ENCODE data around the gene OR7A17. TPM values are rescaled to one million over a fixed set of nuclear protein-coding genes. Genes with fewer than 3 reads are reported as not detected.

OR7A17 gene
- total RNA-seq, 2 experiments from 2014 or later = not detected

GRCh38 chr19:14837391-14837790 is 48.5 kb downstream of the OR7A17 start:
- Histone ChIP-seq H3K9me2 (ENCODE audit: insufficient read depth, low read length) (no peaks in the 10 kb centered on the region), H3K4me3 (ENCODE audit: low read depth, low read length, poor library complexity, severe bottlenecking) (no peak overlapping the region), H3K79me2 (ENCODE audit: insufficient read depth, low read depth, low read length) (no peaks in the 10 kb centered on the region), H2AFZ (ENCODE audit: low read length) (no peak overlapping the region), H3K4me1 (ENCODE audit: insufficient read depth, low read length, poor library complexity, severe bottlenecking) (no peaks in the 10 kb centered on the region), H3K9me3 (ENCODE audit: low read length) (no peaks in the 10 kb centered on the region), H3K27ac (ENCODE audit: low read depth, low read length, poor library complexity, severe bottlenecking) (no peak overlapping the region), H3K36me3 (ENCODE audit: insufficient read depth, low read length) (no peaks in the 10 kb centered on the region), H3K4me2 (ENCODE audit: low read length) (no peak overlapping the region), H4K20me1 (ENCODE audit: insufficient read depth, low read length) (no peaks in the 10 kb centered on the region)
- no TSS peak for BruUV-seq (replicated peaks)
- intact Hi-C loops (cut with micrococcal nuclease; ENCODE audit: unreplicated experiment) = no loop called here
- TF ChIP-seq, protein P1, sequence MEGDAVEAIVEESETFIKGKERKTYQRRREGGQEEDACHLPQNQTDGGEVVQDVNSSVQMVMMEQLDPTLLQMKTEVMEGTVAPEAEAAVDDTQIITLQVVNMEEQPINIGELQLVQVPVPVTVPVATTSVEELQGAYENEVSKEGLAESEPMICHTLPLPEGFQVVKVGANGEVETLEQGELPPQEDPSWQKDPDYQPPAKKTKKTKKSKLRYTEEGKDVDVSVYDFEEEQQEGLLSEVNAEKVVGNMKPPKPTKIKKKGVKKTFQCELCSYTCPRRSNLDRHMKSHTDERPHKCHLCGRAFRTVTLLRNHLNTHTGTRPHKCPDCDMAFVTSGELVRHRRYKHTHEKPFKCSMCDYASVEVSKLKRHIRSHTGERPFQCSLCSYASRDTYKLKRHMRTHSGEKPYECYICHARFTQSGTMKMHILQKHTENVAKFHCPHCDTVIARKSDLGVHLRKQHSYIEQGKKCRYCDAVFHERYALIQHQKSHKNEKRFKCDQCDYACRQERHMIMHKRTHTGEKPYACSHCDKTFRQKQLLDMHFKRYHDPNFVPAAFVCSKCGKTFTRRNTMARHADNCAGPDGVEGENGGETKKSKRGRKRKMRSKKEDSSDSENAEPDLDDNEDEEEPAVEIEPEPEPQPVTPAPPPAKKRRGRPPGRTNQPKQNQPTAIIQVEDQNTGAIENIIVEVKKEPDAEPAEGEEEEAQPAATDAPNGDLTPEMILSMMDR (conservative IDR thresholded peaks at IDR 0.05; ENCODE audit: low read length) = no peak
- no peak for TF ChIP-seq EZH2phosphoT487 (IDR thresholded peaks at IDR 0.05; ENCODE audit: borderline replicate concordance, low read depth, low read length)
- CTCF ChIA-PET (ENCODE audit: unreplicated experiment) = interaction anchor here (0.6 kb wide), 1 partner anchor 1430 kb away, joined by 3 read pairs; no protein-coding TSS in a partner anchor
- no peak for DNase-seq (ENCODE audit: low spot score)
- POLR2A ChIA-PET = no interaction called here

- BruUV-seq (replicated peaks) = no TSS peak
- no peaks in the 10 kb centered on the region for H3K4me1 ChIP-seq (ENCODE audit: insufficient read depth, low read length, poor library complexity, severe bottlenecking)
- no peaks in the 10 kb centered on the region for H4K20me1 ChIP-seq (ENCODE audit: insufficient read depth, low read length)
- H3K9me2 ChIP-seq (ENCODE audit: insufficient read depth, low read length) = no peaks in the 10 kb centered on the region
- TF ChIP-seq, protein P1 (conservative IDR thresholded peaks at IDR 0.05; ENCODE audit: low read length) = no peak
- TF ChIP-seq EZH2phosphoT487 (IDR thresholded peaks at IDR 0.05; ENCODE audit: borderline replicate concordance, low read depth, low read length) = no peak
- no peak within 1 kb of the TSS for H2AFZ ChIP-seq (ENCODE audit: low read length)
- CTCF ChIA-PET (ENCODE audit: unreplicated experiment) = no interaction called here
- no peak within 1 kb of the TSS for H3K27ac ChIP-seq (ENCODE audit: low read depth, low read length, poor library complexity, severe bottlenecking)
- POLR2A ChIA-PET = no interaction called here
- intact Hi-C loops (cut with micrococcal nuclease; ENCODE audit: unreplicated experiment) = no loop called here
- no peaks in the 10 kb centered on the region for H3K79me2 ChIP-seq (ENCODE audit: insufficient read depth, low read depth, low read length)
- no peaks in the 10 kb centered on the region for H3K36me3 ChIP-seq (ENCODE audit: insufficient read depth, low read length)
- H3K4me2 ChIP-seq (ENCODE audit: low read length) = no peak within 1 kb of the TSS
- H3K4me3 ChIP-seq (ENCODE audit: low read depth, low read length, poor library complexity, severe bottlenecking) = no peak within 1 kb of the TSS
- DNase-seq (ENCODE audit: low spot score) = no peak
- no peaks in the 10 kb centered on the region for H3K9me3 ChIP-seq (ENCODE audit: low read length)
Observed at GRCh38 chr19:14835011-14835410, 50.9 kb downstream of the OR7A17 start, which contains the start of the genes OR7A5 and OR7C1. Gene OR7A5 (minus strand): TSS chr19:14835185. CDS start chr19:14828241, 6,944 bp downstream. Gene OR7C1 (minus strand): TSS chr19:14835185. CDS start chr19:14800136, 35,049 bp downstream.

DNA sequence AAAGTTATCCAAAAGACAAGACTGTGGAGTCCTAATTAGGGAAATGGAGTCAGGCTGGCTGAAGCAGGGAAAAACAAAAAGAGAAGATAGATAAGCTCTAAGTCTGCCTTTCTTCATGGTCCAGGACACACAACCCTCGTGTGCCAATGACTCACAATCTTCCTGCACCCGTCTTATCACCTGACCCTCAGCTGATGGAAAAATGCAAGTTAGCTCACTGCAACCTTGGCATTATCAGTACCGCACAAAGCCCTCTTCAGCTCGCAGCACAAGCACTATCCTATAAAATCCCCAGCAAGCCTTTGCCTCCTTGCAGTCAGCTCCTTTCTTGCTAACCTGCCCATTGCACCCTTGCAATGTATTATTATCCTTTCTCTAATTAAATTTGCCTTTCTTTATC is 55.2 kb downstream of the OR7A17 start:
- ChIA-PET POLR2A (interaction anchor here (0.6 kb wide), 2 partner anchors 44 to 89 kb away, joined by 3 to 6 read pairs; no protein-coding TSS in a partner anchor), CTCF (ENCODE audit: unreplicated experiment) (no interaction called here)
- H3K36me3 ChIP-seq (ENCODE audit: insufficient read depth, low read length) = no peaks in the 10 kb centered on the region
- no TSS peak for BruUV-seq (replicated peaks)
- no peak for DNase-seq (ENCODE audit: low spot score)
- no peak overlapping the region for H3K4me2 ChIP-seq (ENCODE audit: low read length)
- H3K4me3 ChIP-seq (ENCODE audit: low read depth, low read length, poor library complexity, severe bottlenecking) = no peak overlapping the region
- no peaks in the 10 kb centered on the region for H3K9me3 ChIP-seq (ENCODE audit: low read length)
- H2AFZ ChIP-seq (ENCODE audit: low read length) = no peak overlapping the region
- intact Hi-C loops (cut with micrococcal nuclease; ENCODE audit: unreplicated experiment) = no loop called here
- no peaks in the 10 kb centered on the region for H4K20me1 ChIP-seq (ENCODE audit: insufficient read depth, low read length)
- H3K4me1 ChIP-seq (ENCODE audit: insufficient read depth, low read length, poor library complexity, severe bottlenecking) = no peaks in the 10 kb centered on the region
- TF ChIP-seq, protein P1 (conservative IDR thresholded peaks at IDR 0.05; ENCODE audit: low read length) = no peak
- H3K9me2 ChIP-seq (ENCODE audit: insufficient read depth, low read length) = no peaks in the 10 kb centered on the region
- H3K27ac ChIP-seq (ENCODE audit: low read depth, low read length, poor library complexity, severe bottlenecking) = no peak overlapping the region
- H3K79me2 ChIP-seq (ENCODE audit: insufficient read depth, low read depth, low read length) = no peaks in the 10 kb centered on the region

Small RNA genes lying within 50 kb of the gene (small RNA-seq; reads per million reads assigned to genes)
- not detected for gene OR7A18P

Other genes with a start within 250 kb of the OR7A17 start
- not detected in 2 replicates for gene ADGRE3, start 211.3 kb downstream of the OR7A17 start, total RNA-seq (2014; rRNA removed; shearing (Covaris generic))
- gene ADGRE3, start 211.3 kb downstream of the OR7A17 start, total RNA-seq (2022) = not detected in 2 replicates
- 26.1 and 27.3 TPM in 2 replicates for gene ZNF333, start 196.1 kb downstream of the OR7A17 start, total RNA-seq (2014; rRNA removed; shearing (Covaris generic))
- 25.0 and 30.8 TPM in 2 replicates for gene ZNF333, start 196.1 kb downstream of the OR7A17 start, total RNA-seq (2022)
- gene ADGRE2, start 107.6 kb downstream of the OR7A17 start, total RNA-seq (2014; rRNA removed; shearing (Covaris generic)) = not detected in 2 replicates
- 0.11 TPM in 1 of 2 replicates, not detected in the other for gene ADGRE2, start 107.6 kb downstream of the OR7A17 start, total RNA-seq (2022)
- not detected in 2 replicates for gene OR7A5, start 50.9 kb downstream of the OR7A17 start, total RNA-seq (2014; rRNA removed; shearing (Covaris generic))
- not detected in 2 replicates for gene OR7A5, start 50.9 kb downstream of the OR7A17 start, total RNA-seq (2022)
- not detected in 2 replicates for gene OR7C1, start 50.9 kb downstream of the OR7A17 start, total RNA-seq (2014; rRNA removed; shearing (Covaris generic))
- gene OR7C1, start 50.9 kb downstream of the OR7A17 start, total RNA-seq (2022) = not detected in 2 replicates
- gene OR7A10, start 37.2 kb downstream of the OR7A17 start, total RNA-seq (2014; rRNA removed; shearing (Covaris generic)) = not detected in 2 replicates
- not detected in 2 replicates for gene OR7A10, start 37.2 kb downstream of the OR7A17 start, total RNA-seq (2022)
- gene OR7C2, start 55.4 kb upstream of the OR7A17 start, total RNA-seq (2014; rRNA removed; shearing (Covaris generic)) = not detected in 2 replicates
- not detected in 2 replicates for gene OR7C2, start 55.4 kb upstream of the OR7A17 start, total RNA-seq (2022)
- gene SLC1A6, start 93.7 kb upstream of the OR7A17 start, total RNA-seq (2014; rRNA removed; shearing (Covaris generic)) = not detected in 2 replicates
- gene SLC1A6, start 93.7 kb upstream of the OR7A17 start, total RNA-seq (2022) = not detected in 2 replicates
- gene CASP14, start 163.3 kb upstream of the OR7A17 start, total RNA-seq (2014; rRNA removed; shearing (Covaris generic)) = not detected in 2 replicates
- gene CASP14, start 163.3 kb upstream of the OR7A17 start, total RNA-seq (2022) = not detected in 2 replicates
- not detected in 2 replicates for gene OR1I1, start 196.1 kb upstream of the OR7A17 start, total RNA-seq (2014; rRNA removed; shearing (Covaris generic))
- not detected in 2 replicates for gene OR1I1, start 196.1 kb upstream of the OR7A17 start, total RNA-seq (2022)
- gene SYDE1, start 221.3 kb upstream of the OR7A17 start, total RNA-seq (2014; rRNA removed; shearing (Covaris generic)) = not detected in 2 replicates
- gene SYDE1, start 221.3 kb upstream of the OR7A17 start, total RNA-seq (2022) = not detected in 2 replicates